H1 (cell line): ENCODE data around the gene ACTR1A. TPM values are rescaled to one million over a fixed set of nuclear protein-coding genes. Genes with fewer than 3 reads are reported as not detected.

Experiments used
- CTCF ChIA-PET: fragments of 300-600 bp; sonication (Branson Sonifier 250); formaldehyde crosslinking; loops from one replicate; lab custom pipeline; 2021; ENCODE audit not compliant: partially characterized antibody; lab: Charles Lee
- POLR2A ChIA-PET: fragments of 300-600 bp; sonication (Branson Sonifier 250); formaldehyde crosslinking; loops from one replicate; lab custom pipeline; 2021; ENCODE audit warnings: inconsistent platforms; ENCODE audit not compliant: partially characterized antibody; lab: Charles Lee
- DNase-seq, 2 experiments: peaks; one replicate each; pipeline versions ENCODE4 v3.0.0 to v3.0.0-alpha.2; 2010 to 2022; ENCODE audit warnings: low spot score in 2 of 2, low read depth in 1 of 2, mixed read lengths in 1 of 2
- FAIRE-seq: peaks from 2 replicates; lab custom pipeline; 2011; peaks lifted over from hg19 to GRCh38; lab: Jason Lieb, UNC
- H2AFZ ChIP-seq: 2 replicates; pipeline ENCODE4 v1.8.1; 2012; ENCODE audit warnings: low read length, inconsistent platforms
- H2AK5ac ChIP-seq: 2 replicates; pipeline ENCODE4 v1.6.1; 2013; ENCODE audit warnings: low read depth, low read length
- H2BK120ac ChIP-seq: replicated peaks from 2 replicates; pipeline ENCODE3; 2013; ENCODE audit warnings: low read depth, low read length, inconsistent platforms
- H2BK12ac ChIP-seq: 2 replicates; pipeline ENCODE4 v1.6.1; 2013; ENCODE audit warnings: low read depth, low read length
- H2BK15ac ChIP-seq: 2 replicates; pipeline ENCODE4 v1.6.1; 2013; ENCODE audit warnings: low read length
- H2BK20ac ChIP-seq: 2 replicates; pipeline ENCODE4 v1.6.1; 2013; ENCODE audit warnings: low read length
- H2BK5ac ChIP-seq: 2 replicates; pipeline ENCODE4 v1.6.1; 2013; ENCODE audit warnings: low read depth, low read length
- H3K14ac ChIP-seq: 2 replicates; pipeline ENCODE4 v1.6.1; 2013; ENCODE audit warnings: inconsistent platforms; ENCODE audit not compliant: insufficient read length
- H3K18ac ChIP-seq: 2 replicates; pipeline ENCODE4 v1.6.1; 2013; ENCODE audit warnings: low read length; ENCODE audit errors: extremely low read depth
- H3K23ac ChIP-seq: 2 replicates; pipeline ENCODE4 v1.6.1; 2013; ENCODE audit warnings: inconsistent platforms; ENCODE audit not compliant: insufficient read length
- H3K23me2 ChIP-seq: 2 replicates; pipeline ENCODE4 v1.6.1; 2013; ENCODE audit warnings: low read depth, low read length
- H3K27ac ChIP-seq: 2 replicates; pipeline ENCODE4 v1.6.1; 2011; ENCODE audit warnings: low read depth, low read length, inconsistent platforms
- H3K27me3 ChIP-seq, 4 experiments: replicated peaks in 1 of 4; 1 replicate in 1 of 4; 2 replicates in 3 of 4; pipeline versions ENCODE4 v1.6.1 to v1.8.1; 2011 to 2013; ENCODE audit warnings: low read length in 3 of 4, mild to moderate bottlenecking in 3 of 4, inconsistent platforms in 2 of 4, mixed read lengths in 2 of 4, moderate library complexity in 1 of 4; ENCODE audit not compliant: control insufficient read depth in 3 of 4, insufficient read depth in 3 of 4; ENCODE audit errors: extremely low read depth in 1 of 4
- H3K36me3 ChIP-seq, 4 experiments: 2 replicates each; pipeline versions ENCODE4 v1.6.1 to v1.8.1; 2011 to 2013; ENCODE audit warnings: mild to moderate bottlenecking in 4 of 4, low read length in 3 of 4, moderate library complexity in 2 of 4, control low read depth in 1 of 4, inconsistent platforms in 1 of 4; ENCODE audit not compliant: insufficient read depth in 4 of 4, control insufficient read depth in 2 of 4
- H3K4ac ChIP-seq: replicated peaks from 2 replicates; pipeline ENCODE3; 2013; ENCODE audit warnings: low read length, low read depth, mixed read lengths, inconsistent platforms; ENCODE audit not compliant: insufficient read length
- H3K4me1 ChIP-seq, 4 experiments: replicated peaks in 1 of 4; 1 replicate in 1 of 4; 2 replicates in 3 of 4; pipeline versions ENCODE4 v1.6.1 to v1.8.1; 2011 to 2013; ENCODE audit warnings: low read length in 3 of 4, inconsistent platforms in 2 of 4, mixed read lengths in 1 of 4; ENCODE audit not compliant: insufficient read depth in 4 of 4, control insufficient read depth in 3 of 4
- H3K4me2 ChIP-seq, 2 experiments: 2 replicates each; pipeline versions ENCODE4 v1.6.1 to v1.8.1; 2011 to 2013; ENCODE audit warnings: low read depth in 2 of 2, low read length in 2 of 2, control low read depth in 1 of 2, inconsistent platforms in 1 of 2, mild to moderate bottlenecking in 1 of 2; ENCODE audit not compliant: insufficient read depth in 1 of 2
- H3K4me3 ChIP-seq, 4 experiments: fragments of 200-600, 300-600 bp in 1 of 4; sonication (generic), shearing (Covaris generic), sonication (Bioruptor Twin) in 1 of 4; 2 replicates each; pipeline versions ENCODE4 v1.5.1 to v1.8.1; 2011 to 2016; ENCODE audit warnings: low read length in 4 of 4, low read depth in 3 of 4, control low read depth in 2 of 4, inconsistent platforms in 2 of 4, mild to moderate bottlenecking in 2 of 4, mixed read lengths in 1 of 4, moderate library complexity in 1 of 4; ENCODE audit not compliant: insufficient read depth in 2 of 4; ENCODE audit errors: extremely low read depth in 1 of 4
- H3K56ac ChIP-seq: replicated peaks from 2 replicates; pipeline ENCODE3; 2013; ENCODE audit warnings: low read depth, mild to moderate bottlenecking, mixed read lengths, low read length, inconsistent platforms; ENCODE audit not compliant: insufficient read length
- H3K79me1 ChIP-seq: 2 replicates; pipeline ENCODE4 v1.6.1; 2013; ENCODE audit warnings: low read depth, low read length, control low read depth
- H3K79me2 ChIP-seq, 2 experiments: 2 replicates each; pipeline versions ENCODE4 v1.6.1 to v1.8.1; 2012 to 2013; ENCODE audit warnings: low read length in 2 of 2, mild to moderate bottlenecking in 2 of 2, inconsistent platforms in 1 of 2; ENCODE audit not compliant: insufficient read depth in 2 of 2, control insufficient read depth in 1 of 2
- H3K9ac ChIP-seq, 4 experiments: replicated peaks in 1 of 4; 1 replicate in 1 of 4; 2 replicates in 3 of 4; pipeline versions ENCODE4 v1.6.1 to v1.8.1; 2011 to 2013; ENCODE audit warnings: low read depth in 3 of 4, low read length in 3 of 4, control low read depth in 2 of 4, mild to moderate bottlenecking in 2 of 4, moderate library complexity in 2 of 4, inconsistent platforms in 1 of 4; ENCODE audit errors: extremely low read depth in 1 of 4
- H3K9me3 ChIP-seq, 2 experiments: 2 replicates each; pipeline versions ENCODE4 v1.6.1 to v1.8.1; 2012 to 2013; ENCODE audit warnings: mild to moderate bottlenecking in 2 of 2, moderate library complexity in 2 of 2, control low read depth in 1 of 2, inconsistent platforms in 1 of 2, low read depth in 1 of 2, low read length in 1 of 2, mixed read lengths in 1 of 2; ENCODE audit not compliant: insufficient read depth in 2 of 2
- H4K20me1 ChIP-seq, 2 experiments: replicated peaks in 1 of 2; 2 replicates each; pipeline versions ENCODE3 to v1.8.1; 2011 to 2013; ENCODE audit warnings: inconsistent platforms in 2 of 2, low read length in 2 of 2, mild to moderate bottlenecking in 1 of 2; ENCODE audit not compliant: insufficient read depth in 2 of 2, control insufficient read depth in 1 of 2
- H4K5ac ChIP-seq: 2 replicates; pipeline ENCODE4 v1.6.1; 2013; ENCODE audit warnings: low read length, low read depth, mixed read lengths, inconsistent platforms; ENCODE audit not compliant: insufficient read length
- H4K8ac ChIP-seq: 2 replicates; pipeline ENCODE4 v1.8.0; 2013; ENCODE audit warnings: mild to moderate bottlenecking, moderate library complexity, low read length, inconsistent platforms; ENCODE audit not compliant: insufficient read depth; ENCODE audit errors: extremely low read depth
- H4K91ac ChIP-seq: replicated peaks from 2 replicates; pipeline ENCODE3; 2013; ENCODE audit warnings: low read length, mixed read lengths, inconsistent platforms; ENCODE audit not compliant: insufficient read length
- CEBPB ChIP-seq: IDR thresholded peaks from 2 replicates; pipeline ENCODE4 v1.6.1; 2012; ENCODE audit warnings: low read depth, low read length
- CHD1 ChIP-seq: IDR thresholded peaks from 2 replicates; pipeline ENCODE4 v1.6.1; 2012; ENCODE audit warnings: low read depth, low read length, improper control_type of control experiment
- E2F6 ChIP-seq: IDR thresholded peaks from 2 replicates; pipeline ENCODE4 v1.6.1; 2012; ENCODE audit warnings: inconsistent platforms
- EGR1 ChIP-seq: IDR thresholded peaks from 2 replicates; pipeline ENCODE4 v1.6.1; 2011; ENCODE audit warnings: low read depth, low read length, borderline replicate concordance
- HDAC6 ChIP-seq: IDR thresholded peaks from one replicate; pipeline ENCODE4 v1.7.1; 2012; ENCODE audit warnings: low read depth, mild to moderate bottlenecking, inconsistent platforms, low read length, moderate library complexity
- JUN ChIP-seq: IDR thresholded peaks from 2 replicates; pipeline ENCODE4 v1.6.1; 2011; ENCODE audit warnings: low read depth, mild to moderate bottlenecking, improper control_type of control experiment, low read length
- JUND ChIP-seq: IDR thresholded peaks from 2 replicates; pipeline ENCODE4 v1.6.1; 2011; ENCODE audit warnings: mild to moderate bottlenecking, improper control_type of control experiment, low read length
- MAFK ChIP-seq: IDR thresholded peaks from 2 replicates; pipeline ENCODE4 v1.6.1; 2012; ENCODE audit warnings: low read depth, mild to moderate bottlenecking, improper control_type of control experiment, low read length
- POLR2AphosphoS5 ChIP-seq: IDR thresholded peaks from 2 replicates; pipeline ENCODE4 v1.6.1; 2011; ENCODE audit warnings: low read depth, low read length
- SAP30 ChIP-seq: fragments of 300-600 bp; sonication (generic); IDR thresholded peaks from 2 replicates; pipeline ENCODE4 v1.7.1; 2012; ENCODE audit warnings: low read length, moderate library complexity, mild to moderate bottlenecking, inconsistent platforms; ENCODE audit not compliant: insufficient read depth, insufficient replicate concordance
- SIN3A ChIP-seq, 2 experiments: IDR thresholded peaks in 1 of 2; conservative IDR thresholded peaks in 1 of 2; 2 replicates each; pipeline ENCODE4 v1.6.1; 2011 to 2012; ENCODE audit warnings: low read length in 2 of 2, improper control_type of control experiment in 1 of 2, low read depth in 1 of 2, mild to moderate bottlenecking in 1 of 2
- WGBS, 2 experiments: shearing (Covaris generic) in 1 of 2; methylation state at CpG; one replicate each; pipeline versions ENCODE4 v1.1.6 to v1.1.7; 2013 to 2015; ENCODE audit warnings: low lambda C conversion rate in 2 of 2, mixed read lengths in 2 of 2, inconsistent platforms in 1 of 2, low coverage in 1 of 2, missing lambda C conversion rate in 1 of 2; ENCODE audit not compliant: insufficient replicate concordance in 2 of 2, insufficient coverage in 1 of 2, insufficient read length in 1 of 2; ENCODE audit errors: extremely low coverage in 1 of 2, missing lambda C conversion rate in 1 of 2; 5-methylcytosine and 5-hydroxymethylcytosine counted together
- polyA plus RNA-seq, 7 experiments: library from polyadenylated mRNA; depleted of rRNA in 3 of 7; stranded (reverse) in 5 of 7; unstranded in 2 of 7; fragments of >200 nt in 5 of 7; fragments of 200-250 nt in 2 of 7; gene quantifications; 1 replicate in 5 of 7; 2 replicates in 1 of 7; 4 replicates in 1 of 7; pipeline versions ENCODE4 v1.2.1 to v1.2.3, GENCODE V29; 2011 to 2013; ENCODE audit warnings: missing spikeins in 2 of 7, mixed read lengths in 2 of 7
- total RNA-seq: library from RNA; stranded (reverse); fragmentation: NEBNext Ultra II Directional; extraction: Animal tissue kit (Norgen Biotek cat#: 25700); gene quantifications from 2 replicates; pipeline ENCODE4 v1.2.1, GENCODE V29; 2021

Gene ACTR1A
- total and polyA plus RNA-seq, 2 of the 8 experiments (the other 6 are each of a cell fraction or from before 2014, with no cell fraction given) = 78.6 to 86.3 TPM

DNA sequence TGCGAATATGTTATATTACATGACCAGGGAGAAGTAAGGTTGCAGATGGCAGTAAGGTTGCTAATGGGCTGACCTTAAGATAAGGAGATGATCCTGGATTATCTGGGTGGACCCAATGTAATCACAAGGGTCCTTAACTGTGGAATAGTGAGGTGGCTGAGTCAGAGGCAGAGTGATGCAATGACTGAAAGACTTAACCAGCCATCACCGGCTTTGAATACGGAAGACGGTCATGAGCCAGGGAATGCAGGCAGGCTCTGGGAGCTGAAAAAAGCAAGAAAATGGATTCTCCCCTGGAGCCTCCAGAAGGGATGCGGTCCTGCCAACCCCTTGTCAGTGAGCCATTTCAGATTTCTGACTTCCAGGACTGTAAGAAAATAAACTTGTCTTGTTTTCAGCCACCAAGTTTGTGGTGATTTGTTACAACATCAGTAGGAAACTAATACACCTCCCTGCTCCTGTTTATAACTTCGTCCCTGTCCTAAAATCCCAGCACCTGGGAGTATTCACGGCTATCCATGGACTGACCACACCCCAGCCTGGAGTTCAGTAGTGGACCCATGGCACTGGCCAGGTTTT, 46.5 kb downstream of the ACTR1A start:
- Histone ChIP-seq H3K23ac (no peak overlapping the region), H2BK12ac (peak overlapping the region; percentile 87), H3K27ac (no peak overlapping the region; the same call in 1 of the 2 replicates), H3K27me3 (no peaks in the 10 kb centered on the region), H3K18ac (peak overlapping the region; percentile 32; the same call in 1 of the 2 replicates), H3K23me2 (peaks cover 5% of the 10 kb centered on the region; the same call in 1 of the 2 replicates), H3K56ac (no peak overlapping the region), H2BK120ac (no peak overlapping the region), H3K79me1 (peaks cover 3% of the 10 kb centered on the region; the same call in 1 of the 2 replicates), H4K20me1 (peaks cover 0 to 2% of the 10 kb centered on the region in 2 experiments), H4K91ac (no peak overlapping the region), H2AFZ (no peak overlapping the region), H4K8ac (no peak overlapping the region), H2AK5ac (peak overlapping the region; percentile 95), H2BK20ac (peak overlapping the region; percentile 40; the same call in 1 of the 2 replicates), H3K4me2 (peak overlapping the region in 1 of 2 experiments; percentile 59; a peak in 2 of 4 replicates), H3K4me3 (no peak overlapping the region), H3K9me3 (no peaks in the 10 kb centered on the region), H4K5ac (no peak overlapping the region), H2BK15ac (peak overlapping the region; percentile 46; the same call in 1 of the 2 replicates), H3K4me1 (peaks cover 5 to 27% (median 20%) of the 10 kb centered on the region in 4 experiments), H2BK5ac (no peak overlapping the region), H3K79me2 (peaks cover 0 to 14% of the 10 kb centered on the region in 2 experiments; a peak in 2 of 4 replicates), H3K36me3 (peaks cover 0 to 39% (median 6%) of the 10 kb centered on the region in 4 experiments; a peak in 5 of 8 replicates), H3K9ac (no peak overlapping the region; a peak in 1 of 7 replicates), H3K14ac (no peak overlapping the region), H3K4ac (no peak overlapping the region)
- 85% methylated on average over 7 of the region's 7 CpGs; no CpG with 5 or more reads in 1 of the 2 experiments for WGBS, 2 experiments
- POLR2A ChIA-PET = interaction anchor here (0.7 to 1.5 kb wide), 4 partner anchors 14 to 60 kb away, joined by 3 to 4 read pairs (median 3); partner anchors contain the start of genes CUEDC2 and NFKB2
- FAIRE-seq = no peak
- DNase-seq = no peak
- CTCF ChIA-PET = interaction anchor here (1.0 to 2.6 kb wide), 3 partner anchors 9 to 225 kb away, joined by 3 to 9 read pairs (median 6); no protein-coding TSS in a partner anchor
- peak; percentile 64; the same call in 1 of the 2 replicates for TF ChIP-seq JUND
- TF ChIP-seq JUN = peak; percentile 45; the same call in 1 of the 2 replicates
- no peak for TF ChIP-seq CHD1
- no peak for TF ChIP-seq HDAC6
- TF ChIP-seq E2F6 = no peak
- no peak for TF ChIP-seq EGR1
- peak; percentile 93 for TF ChIP-seq CEBPB
- TF ChIP-seq SIN3A (conservative IDR thresholded peaks at IDR 0.05 in 1 of 2, IDR thresholded peaks at IDR 0.05 in 1 of 2; ENCODE audit: low read depth in 1 of 2, low read length in 2 of 2) = no peak
- TF ChIP-seq SAP30 = no peak
- no peak for TF ChIP-seq MAFK
- TF ChIP-seq POLR2AphosphoS5 = no peak
